H1 (cell line): Measurements from ENCODE around the gene BEST2. TPM values are rescaled to one million over a fixed set of nuclear protein-coding genes. Genes with fewer than 3 reads are reported as not detected.

Experiments
- CTCF ChIA-PET: fragments of 300-600 bp; sonication (Branson Sonifier 250); formaldehyde crosslinking; loops from one replicate; lab custom pipeline; 2021; ENCODE audit not compliant: partially characterized antibody; lab: Charles Lee
- POLR2A ChIA-PET: fragments of 300-600 bp; sonication (Branson Sonifier 250); formaldehyde crosslinking; loops from one replicate; lab custom pipeline; 2021; ENCODE audit warnings: inconsistent platforms; ENCODE audit not compliant: partially characterized antibody; lab: Charles Lee
- DNase-seq, 2 experiments: peaks; one replicate each; pipeline versions ENCODE4 v3.0.0 to v3.0.0-alpha.2; 2010 to 2022; ENCODE audit warnings: low spot score in 2 of 2, low read depth in 1 of 2, mixed read lengths in 1 of 2
- FAIRE-seq: peaks from 2 replicates; lab custom pipeline; 2011; peaks lifted over from hg19 to GRCh38; lab: Jason Lieb, UNC
- H2AFZ ChIP-seq: 2 replicates; pipeline ENCODE4 v1.8.1; 2012; ENCODE audit warnings: low read length, inconsistent platforms
- H2AK5ac ChIP-seq: 2 replicates; pipeline ENCODE4 v1.6.1; 2013; ENCODE audit warnings: low read depth, low read length
- H2BK120ac ChIP-seq: replicated peaks from 2 replicates; pipeline ENCODE3; 2013; ENCODE audit warnings: low read depth, low read length, inconsistent platforms
- H2BK12ac ChIP-seq: 2 replicates; pipeline ENCODE4 v1.6.1; 2013; ENCODE audit warnings: low read depth, low read length
- H2BK15ac ChIP-seq: 2 replicates; pipeline ENCODE4 v1.6.1; 2013; ENCODE audit warnings: low read length
- H2BK20ac ChIP-seq: 2 replicates; pipeline ENCODE4 v1.6.1; 2013; ENCODE audit warnings: low read length
- H2BK5ac ChIP-seq: 2 replicates; pipeline ENCODE4 v1.6.1; 2013; ENCODE audit warnings: low read depth, low read length
- H3K14ac ChIP-seq: 2 replicates; pipeline ENCODE4 v1.6.1; 2013; ENCODE audit warnings: inconsistent platforms; ENCODE audit not compliant: insufficient read length
- H3K18ac ChIP-seq: 2 replicates; pipeline ENCODE4 v1.6.1; 2013; ENCODE audit warnings: low read length; ENCODE audit errors: extremely low read depth
- H3K23ac ChIP-seq: 2 replicates; pipeline ENCODE4 v1.6.1; 2013; ENCODE audit warnings: inconsistent platforms; ENCODE audit not compliant: insufficient read length
- H3K23me2 ChIP-seq: 2 replicates; pipeline ENCODE4 v1.6.1; 2013; ENCODE audit warnings: low read depth, low read length
- H3K27ac ChIP-seq: 2 replicates; pipeline ENCODE4 v1.6.1; 2011; ENCODE audit warnings: low read depth, low read length, inconsistent platforms
- H3K27me3 ChIP-seq, 4 experiments: replicated peaks in 1 of 4; 1 replicate in 1 of 4; 2 replicates in 3 of 4; pipeline versions ENCODE4 v1.6.1 to v1.8.1; 2011 to 2013; ENCODE audit warnings: low read length in 3 of 4, mild to moderate bottlenecking in 3 of 4, inconsistent platforms in 2 of 4, mixed read lengths in 2 of 4, moderate library complexity in 1 of 4; ENCODE audit not compliant: control insufficient read depth in 3 of 4, insufficient read depth in 3 of 4; ENCODE audit errors: extremely low read depth in 1 of 4
- H3K36me3 ChIP-seq, 4 experiments: 2 replicates each; pipeline versions ENCODE4 v1.6.1 to v1.8.1; 2011 to 2013; ENCODE audit warnings: mild to moderate bottlenecking in 4 of 4, low read length in 3 of 4, moderate library complexity in 2 of 4, control low read depth in 1 of 4, inconsistent platforms in 1 of 4; ENCODE audit not compliant: insufficient read depth in 4 of 4, control insufficient read depth in 2 of 4
- H3K4ac ChIP-seq: replicated peaks from 2 replicates; pipeline ENCODE3; 2013; ENCODE audit warnings: low read length, low read depth, mixed read lengths, inconsistent platforms; ENCODE audit not compliant: insufficient read length
- H3K4me1 ChIP-seq, 4 experiments: replicated peaks in 1 of 4; 1 replicate in 1 of 4; 2 replicates in 3 of 4; pipeline versions ENCODE4 v1.6.1 to v1.8.1; 2011 to 2013; ENCODE audit warnings: low read length in 3 of 4, inconsistent platforms in 2 of 4, mixed read lengths in 1 of 4; ENCODE audit not compliant: insufficient read depth in 4 of 4, control insufficient read depth in 3 of 4
- H3K4me2 ChIP-seq, 2 experiments: 2 replicates each; pipeline versions ENCODE4 v1.6.1 to v1.8.1; 2011 to 2013; ENCODE audit warnings: low read depth in 2 of 2, low read length in 2 of 2, control low read depth in 1 of 2, inconsistent platforms in 1 of 2, mild to moderate bottlenecking in 1 of 2; ENCODE audit not compliant: insufficient read depth in 1 of 2
- H3K4me3 ChIP-seq, 4 experiments: fragments of 200-600, 300-600 bp in 1 of 4; sonication (generic), shearing (Covaris generic), sonication (Bioruptor Twin) in 1 of 4; 2 replicates each; pipeline versions ENCODE4 v1.5.1 to v1.8.1; 2011 to 2016; ENCODE audit warnings: low read length in 4 of 4, low read depth in 3 of 4, control low read depth in 2 of 4, inconsistent platforms in 2 of 4, mild to moderate bottlenecking in 2 of 4, mixed read lengths in 1 of 4, moderate library complexity in 1 of 4; ENCODE audit not compliant: insufficient read depth in 2 of 4; ENCODE audit errors: extremely low read depth in 1 of 4
- H3K56ac ChIP-seq: replicated peaks from 2 replicates; pipeline ENCODE3; 2013; ENCODE audit warnings: low read depth, mild to moderate bottlenecking, mixed read lengths, low read length, inconsistent platforms; ENCODE audit not compliant: insufficient read length
- H3K79me1 ChIP-seq: 2 replicates; pipeline ENCODE4 v1.6.1; 2013; ENCODE audit warnings: low read depth, low read length, control low read depth
- H3K79me2 ChIP-seq, 2 experiments: 2 replicates each; pipeline versions ENCODE4 v1.6.1 to v1.8.1; 2012 to 2013; ENCODE audit warnings: low read length in 2 of 2, mild to moderate bottlenecking in 2 of 2, inconsistent platforms in 1 of 2; ENCODE audit not compliant: insufficient read depth in 2 of 2, control insufficient read depth in 1 of 2
- H3K9ac ChIP-seq, 4 experiments: replicated peaks in 1 of 4; 1 replicate in 1 of 4; 2 replicates in 3 of 4; pipeline versions ENCODE4 v1.6.1 to v1.8.1; 2011 to 2013; ENCODE audit warnings: low read depth in 3 of 4, low read length in 3 of 4, control low read depth in 2 of 4, mild to moderate bottlenecking in 2 of 4, moderate library complexity in 2 of 4, inconsistent platforms in 1 of 4; ENCODE audit errors: extremely low read depth in 1 of 4
- H3K9me3 ChIP-seq, 2 experiments: 2 replicates each; pipeline versions ENCODE4 v1.6.1 to v1.8.1; 2012 to 2013; ENCODE audit warnings: mild to moderate bottlenecking in 2 of 2, moderate library complexity in 2 of 2, control low read depth in 1 of 2, inconsistent platforms in 1 of 2, low read depth in 1 of 2, low read length in 1 of 2, mixed read lengths in 1 of 2; ENCODE audit not compliant: insufficient read depth in 2 of 2
- H4K20me1 ChIP-seq, 2 experiments: replicated peaks in 1 of 2; 2 replicates each; pipeline versions ENCODE3 to v1.8.1; 2011 to 2013; ENCODE audit warnings: inconsistent platforms in 2 of 2, low read length in 2 of 2, mild to moderate bottlenecking in 1 of 2; ENCODE audit not compliant: insufficient read depth in 2 of 2, control insufficient read depth in 1 of 2
- H4K5ac ChIP-seq: 2 replicates; pipeline ENCODE4 v1.6.1; 2013; ENCODE audit warnings: low read length, low read depth, mixed read lengths, inconsistent platforms; ENCODE audit not compliant: insufficient read length
- H4K8ac ChIP-seq: 2 replicates; pipeline ENCODE4 v1.8.0; 2013; ENCODE audit warnings: mild to moderate bottlenecking, moderate library complexity, low read length, inconsistent platforms; ENCODE audit not compliant: insufficient read depth; ENCODE audit errors: extremely low read depth
- H4K91ac ChIP-seq: replicated peaks from 2 replicates; pipeline ENCODE3; 2013; ENCODE audit warnings: low read length, mixed read lengths, inconsistent platforms; ENCODE audit not compliant: insufficient read length
- CBX5 ChIP-seq: fragments of 300-800, 300-1000 bp; sonication (generic); IDR thresholded peaks from 2 replicates; pipeline ENCODE4 v1.7.1; 2016; ENCODE audit warnings: antibody characterized with exemption, low read length, low read depth
- CHD2 ChIP-seq: IDR thresholded peaks from 2 replicates; pipeline ENCODE4 v1.6.1; 2012; ENCODE audit warnings: low read length, improper control_type of control experiment
- CREB1 ChIP-seq: IDR thresholded peaks from 2 replicates; pipeline ENCODE4 v1.6.1; 2012; ENCODE audit warnings: inconsistent platforms
- GABPA ChIP-seq: IDR thresholded peaks from 2 replicates; pipeline ENCODE4 v1.6.1; 2011; ENCODE audit warnings: mild to moderate bottlenecking, low read length, moderate library complexity, borderline replicate concordance; ENCODE audit not compliant: insufficient read depth
- JUN ChIP-seq: IDR thresholded peaks from 2 replicates; pipeline ENCODE4 v1.6.1; 2011; ENCODE audit warnings: low read depth, mild to moderate bottlenecking, improper control_type of control experiment, low read length
- KDM1A ChIP-seq: fragments of 200-600, 300-600 bp; sonication (generic); IDR thresholded peaks from 2 replicates; pipeline ENCODE4 v1.7.1; 2016; ENCODE audit warnings: mild to moderate bottlenecking, low read length, borderline replicate concordance
- NRF1 ChIP-seq: IDR thresholded peaks from 2 replicates; pipeline ENCODE4 v1.6.1; 2011; ENCODE audit warnings: mild to moderate bottlenecking, low read depth, low read length, improper control_type of control experiment
- RNF2 ChIP-seq: fragments of 200-900, 300-1000 bp; sonication (generic); IDR thresholded peaks from 2 replicates; pipeline ENCODE4 v1.7.1; 2016; ENCODE audit warnings: borderline replicate concordance, low read depth, mild to moderate bottlenecking, antibody characterized with exemption, low read length; ENCODE audit not compliant: poor library complexity, severe bottlenecking; ENCODE audit errors: missing control alignments
- TCF12 ChIP-seq: IDR thresholded peaks from 2 replicates; pipeline ENCODE4 v1.6.1; 2011; ENCODE audit warnings: low read depth, mild to moderate bottlenecking, low read length
- TEAD4 ChIP-seq: IDR thresholded peaks from 2 replicates; pipeline ENCODE4 v1.6.1; 2012; ENCODE audit warnings: low read depth, low read length, inconsistent platforms, mixed read lengths
- USF2 ChIP-seq: IDR thresholded peaks from 2 replicates; pipeline ENCODE4 v1.6.1; 2011; ENCODE audit warnings: low read length, improper control_type of control experiment
- whole genome bisulfite sequencing, 2 experiments: shearing (Covaris generic) in 1 of 2; methylation state at CpG; one replicate each; pipeline versions ENCODE4 v1.1.6 to v1.1.7; 2013 to 2015; ENCODE audit warnings: low lambda C conversion rate in 2 of 2, mixed read lengths in 2 of 2, inconsistent platforms in 1 of 2, low coverage in 1 of 2, missing lambda C conversion rate in 1 of 2; ENCODE audit not compliant: insufficient replicate concordance in 2 of 2, insufficient coverage in 1 of 2, insufficient read length in 1 of 2; ENCODE audit errors: extremely low coverage in 1 of 2, missing lambda C conversion rate in 1 of 2; 5-methylcytosine and 5-hydroxymethylcytosine counted together
- polyA plus RNA-seq, 7 experiments: library from polyadenylated mRNA; depleted of rRNA in 3 of 7; stranded (reverse) in 5 of 7; unstranded in 2 of 7; fragments of >200 nt in 5 of 7; fragments of 200-250 nt in 2 of 7; gene quantifications; 1 replicate in 5 of 7; 2 replicates in 1 of 7; 4 replicates in 1 of 7; pipeline versions ENCODE4 v1.2.1 to v1.2.3, GENCODE V29; 2011 to 2013; ENCODE audit warnings: missing spikeins in 2 of 7, mixed read lengths in 2 of 7
- total RNA-seq: library from RNA; stranded (reverse); fragmentation: NEBNext Ultra II Directional; extraction: Animal tissue kit (Norgen Biotek cat#: 25700); gene quantifications from 2 replicates; pipeline ENCODE4 v1.2.1, GENCODE V29; 2021

The BEST2 gene
- total and polyA plus RNA-seq, 2 of the 8 experiments (the other 6 are each of a cell fraction or from before 2014, with no cell fraction given): 4.6 to 7.3 TPM

- Histone ChIP-seq H3K14ac (no peak within 1 kb of the TSS), H3K56ac (no peak within 1 kb of the TSS), H3K36me3 (no peaks in the 10 kb centered on the region), H3K23ac (no peak within 1 kb of the TSS), H4K8ac (peak within 1 kb of the TSS; percentile 81), H2AK5ac (no peak within 1 kb of the TSS; the same call in 1 of the 2 replicates), H3K18ac (peak within 1 kb of the TSS; percentile 95), H3K4me2 (peak within 1 kb of the TSS; percentile 74 to 97), H3K79me1 (no peaks in the 10 kb centered on the region), H3K27ac (no peak within 1 kb of the TSS), H4K20me1 (no peaks in the 10 kb centered on the region), H2BK120ac (no peak within 1 kb of the TSS), H3K4me3 (peak within 1 kb of the TSS; percentile 46 to 71 (median 54)), H2BK5ac (no peak within 1 kb of the TSS), H3K4ac (no peak within 1 kb of the TSS), H3K9ac (peak within 1 kb of the TSS in 3 of 4 experiments; percentile 46 to 63 (median 61); a peak in 6 of 7 replicates), H3K4me1 (peaks cover 9 to 39% (median 25%) of the 10 kb centered on the region in 4 experiments), H2BK20ac (no peak within 1 kb of the TSS), H4K5ac (no peak within 1 kb of the TSS), H3K79me2 (no peaks in the 10 kb centered on the region), H3K27me3 (peaks cover 0 to 18% (median 13%) of the 10 kb centered on the region in 4 experiments; a peak in 5 of 7 replicates), H2BK15ac (no peak within 1 kb of the TSS), H2BK12ac (no peak within 1 kb of the TSS), H2AFZ (no peak within 1 kb of the TSS), H3K9me3 (no peaks in the 10 kb centered on the region), H3K23me2 (peaks cover 29% of the 10 kb centered on the region), H4K91ac (no peak within 1 kb of the TSS)
- DNase-seq (peak in 1 of 2 experiments; percentile 88), FAIRE-seq (no peak)
- CTCF ChIA-PET: interaction anchor here (0.9 to 17.9 kb wide), 9 partner anchors 11 to 122 kb away, joined by 3 to 288 read pairs (median 4); partner anchors contain the start of genes RNASEH2A and THSD8
- WGBS, 2 experiments: 3% methylated on average over 60 of the region's 73 CpGs; no CpG with 5 or more reads in 1 of the 2 experiments
- POLR2A ChIA-PET: interaction anchor here (0.7 to 15.2 kb wide), 18 partner anchors 9 to 95 kb away, joined by 3 to 317 read pairs (median 6); partner anchors contain the start of genes DNASE2, GET3, HOOK2 and PRDX2
- no peak for TF ChIP-seq USF2
- TF ChIP-seq CBX5: no peak
- no peak for TF ChIP-seq RNF2
- TF ChIP-seq GABPA: peak; percentile 58; the same call in 1 of the 2 replicates
- TF ChIP-seq CREB1: peak; percentile 57; the same call in 1 of the 2 replicates
- no peak for TF ChIP-seq NRF1
- TF ChIP-seq TCF12: no peak
- no peak for TF ChIP-seq KDM1A
- TF ChIP-seq JUN: no peak
- no peak for TF ChIP-seq TEAD4
- TF ChIP-seq CHD2: no peak
Observed at GRCh38 chr19:12791345-12792050, 39.9 kb downstream of the BEST2 start, which contains the start of gene JUNB. Gene JUNB (plus strand): TSS chr19:12791486. CDS start chr19:12791772, 286 bp downstream.
